Measurements from ENCODE around the gene MAPK8IP1.

The MAPK8IP1 gene

GRCh38 chr11:45909594-45910475, 24.4 kb downstream of the MAPK8IP1 start:
- no peak for DNase-seq

GRCh38 chr11:45910623-45911022, 25.2 kb downstream of the MAPK8IP1 start:
- no peak for DNase-seq

GRCh38 chr11:45913514-45913913, 28.1 kb downstream of the MAPK8IP1 start:
- DNase-seq = no peak

- DNase-seq = no peak
These were observed 28.6 kb downstream of the MAPK8IP1 start for GRCh38 chr11:45913942-45914635.

GRCh38 chr11:45915446-45915845, 30.0 kb downstream of the MAPK8IP1 start:
- DNase-seq = no peak

DNA sequence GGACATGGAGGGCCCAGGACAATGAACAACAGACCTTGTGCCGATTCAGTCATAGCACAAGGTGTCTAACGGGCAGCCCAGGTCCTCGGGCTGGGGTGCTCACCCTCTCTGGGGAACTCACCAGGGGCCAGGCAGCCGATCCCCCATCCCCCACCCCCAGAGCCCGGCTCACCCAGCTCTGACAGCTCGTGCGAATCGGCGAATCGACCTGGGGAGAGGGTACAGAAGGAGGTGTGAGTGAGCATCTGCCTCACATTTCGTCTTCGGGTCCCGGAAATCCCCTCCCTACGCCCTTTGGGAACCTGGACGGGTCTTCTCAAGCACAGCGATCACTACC, 31.8 kb downstream of the MAPK8IP1 start:
- no peak for DNase-seq

DNA sequence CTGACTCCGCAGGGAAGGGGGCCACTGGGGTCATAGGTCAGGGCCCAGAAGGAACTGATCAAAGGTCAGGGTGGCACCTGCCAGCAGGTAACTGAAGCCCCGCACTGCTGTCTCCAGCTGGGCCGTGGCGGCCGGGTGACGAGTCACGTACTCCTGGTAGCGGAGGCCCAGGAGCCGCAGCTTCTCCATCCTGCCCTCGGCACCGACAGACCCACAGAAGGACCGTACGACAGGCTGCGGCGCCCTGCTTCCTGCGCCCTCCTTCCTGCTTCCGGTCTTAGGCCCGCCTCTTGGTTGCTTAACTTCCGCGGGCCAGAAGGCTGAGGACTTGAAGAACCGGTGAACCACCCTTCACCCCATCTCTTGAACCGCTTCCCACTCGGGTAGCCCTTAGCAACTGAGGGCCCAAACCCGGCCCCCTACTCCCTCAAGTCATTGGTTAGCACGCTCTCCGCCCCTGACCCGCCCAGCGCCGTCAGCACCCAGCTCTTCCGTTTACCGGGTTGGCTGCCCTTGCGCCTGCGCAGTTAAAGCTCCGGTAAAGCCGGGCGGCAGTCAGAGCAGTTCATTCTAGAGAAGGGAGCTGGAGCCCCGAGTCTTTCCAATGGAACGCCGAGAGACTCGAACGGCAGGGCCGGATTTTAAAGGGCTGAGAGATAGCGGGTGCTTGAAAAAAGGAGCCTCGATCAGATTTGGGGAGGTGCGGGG, 32.3 kb downstream of the MAPK8IP1 start, which contains the start of gene PEX16:
PEX16 (minus strand) TSS at position 255 of the 708 bp plus-strand sequence; CDS start at position 189, 66 bp downstream.
- peak; percentile 94 for DNase-seq

GRCh38 chr11:45918331-45918941, 33.0 kb downstream of the MAPK8IP1 start:
- DNase-seq = peak; percentile 32

GRCh38 chr11:45918962-45919675, 33.7 kb downstream of the MAPK8IP1 start:
- no peak for DNase-seq

DNA sequence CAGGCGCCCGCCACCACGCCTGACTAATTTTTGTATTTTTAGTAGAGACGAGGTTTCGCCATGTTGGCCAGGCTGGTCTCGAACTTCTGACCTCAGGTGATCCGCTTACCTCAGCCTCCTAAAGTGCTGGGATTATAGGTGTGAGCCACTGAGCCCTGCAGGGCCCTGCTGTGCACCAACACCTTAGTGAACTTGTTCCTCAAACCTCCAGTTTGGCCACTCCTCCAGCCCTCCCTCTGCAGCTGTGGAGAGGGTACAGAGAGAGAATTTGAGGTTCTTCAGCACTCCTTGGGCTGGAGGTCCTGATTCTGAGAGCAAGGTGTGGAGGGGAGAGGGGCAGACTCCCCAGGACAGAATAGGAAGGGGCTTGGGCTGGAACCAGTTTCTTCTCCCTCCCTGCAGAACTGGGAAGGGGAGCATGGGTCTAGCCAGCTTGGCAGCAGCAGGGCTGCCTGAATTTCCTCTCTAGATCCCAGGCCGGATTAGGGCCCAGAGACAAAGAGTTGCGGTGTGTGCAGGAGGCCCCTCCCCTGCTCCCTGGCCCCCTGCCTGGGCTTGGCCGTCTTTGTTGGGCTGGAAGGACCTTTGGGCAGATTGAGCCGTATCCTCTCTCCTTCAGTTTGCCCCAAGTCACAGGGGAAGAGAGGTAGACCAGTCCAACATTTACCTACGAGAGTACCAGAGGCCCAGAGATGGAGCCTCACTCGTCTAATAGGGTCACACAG, 34.5 kb downstream of the MAPK8IP1 start:
- DNase-seq = no peak

DNA sequence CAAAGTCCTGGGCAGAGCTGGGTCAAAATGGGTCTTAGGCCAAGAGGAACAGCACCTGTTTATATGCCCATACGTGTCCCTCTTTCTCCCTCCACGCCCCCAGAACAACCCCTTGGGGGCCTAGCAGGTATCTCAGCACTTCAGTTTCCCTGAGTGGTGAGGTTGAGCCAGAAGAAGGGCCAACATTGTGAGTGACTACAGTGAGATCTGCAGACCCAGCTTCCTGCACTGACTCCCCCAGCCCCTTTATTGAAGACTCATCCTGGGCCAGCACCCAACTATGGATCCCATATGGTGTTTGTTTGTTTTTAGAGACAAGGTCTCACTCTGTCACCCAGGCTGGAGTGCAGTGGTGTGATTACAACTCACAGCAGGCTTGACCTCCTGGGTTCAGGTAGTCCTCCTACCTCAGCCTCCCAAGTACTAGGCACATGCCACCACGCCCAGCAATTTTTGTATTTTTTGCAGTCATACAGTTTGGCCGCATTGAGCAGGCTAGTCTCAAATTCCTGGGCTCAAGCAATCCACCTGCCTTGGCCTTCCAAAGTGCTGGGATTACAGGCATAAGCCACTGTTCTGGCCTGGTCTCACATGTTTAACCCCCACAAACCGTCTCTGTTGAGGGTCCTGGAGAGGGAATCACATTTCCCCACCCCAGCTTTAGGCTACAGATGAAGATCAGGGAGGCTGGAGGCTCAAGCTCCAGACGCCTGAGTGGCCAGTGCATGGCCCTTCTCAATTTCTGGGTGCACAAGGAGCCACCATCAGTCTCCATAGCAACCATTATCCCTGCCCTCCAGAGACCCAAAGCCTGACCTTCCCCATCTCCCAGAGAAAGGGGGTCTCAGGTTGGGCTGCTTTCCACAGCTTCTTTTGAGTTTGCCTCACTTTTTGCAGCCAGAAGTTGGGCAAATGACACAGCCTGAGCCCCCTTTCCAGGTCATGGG, 35.4 kb downstream of the MAPK8IP1 start:
- DNase-seq = no peak

- DNase-seq = no peak
These were observed 36.3 kb downstream of the MAPK8IP1 start for GRCh38 chr11:45921561-45922424.

DNA sequence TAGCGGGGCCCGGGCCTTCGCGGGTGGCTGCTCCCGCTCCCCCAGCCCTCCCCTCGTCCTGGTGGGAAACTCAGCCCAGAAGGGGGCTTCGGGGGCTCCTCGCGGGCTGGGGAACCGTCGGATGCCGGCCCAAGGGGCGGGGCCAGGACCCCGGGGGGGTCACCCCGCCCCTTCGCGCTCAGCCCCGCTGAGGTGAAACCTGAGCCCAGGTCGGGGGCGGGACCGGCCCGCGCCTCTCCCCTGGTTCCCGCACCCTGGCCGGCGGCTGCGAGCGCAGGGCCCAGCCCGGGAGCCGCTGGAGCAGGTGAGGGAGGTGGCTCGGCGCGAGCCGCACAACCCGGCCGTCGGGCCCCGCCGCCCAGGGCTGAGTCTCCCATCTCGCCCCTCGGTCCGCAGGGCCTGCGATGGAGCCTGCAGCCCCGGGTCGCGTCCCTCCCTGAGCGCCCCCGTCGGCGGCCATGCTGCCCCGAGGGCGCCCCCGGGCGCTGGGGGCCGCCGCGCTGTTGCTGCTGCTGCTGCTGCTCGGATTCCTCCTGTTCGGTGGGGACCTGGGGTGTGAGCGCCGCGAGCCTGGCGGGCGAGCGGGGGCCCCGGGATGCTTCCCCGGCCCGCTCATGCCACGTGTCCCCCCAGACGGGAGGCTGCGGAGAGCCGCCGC, 37.1 kb downstream of the MAPK8IP1 start, which contains the start of gene LARGE2:
LARGE2 (plus strand) TSS at position 232 of the 658 bp plus-strand sequence; CDS start at position 459, 227 bp downstream.
- DNase-seq = no peak

DNA sequence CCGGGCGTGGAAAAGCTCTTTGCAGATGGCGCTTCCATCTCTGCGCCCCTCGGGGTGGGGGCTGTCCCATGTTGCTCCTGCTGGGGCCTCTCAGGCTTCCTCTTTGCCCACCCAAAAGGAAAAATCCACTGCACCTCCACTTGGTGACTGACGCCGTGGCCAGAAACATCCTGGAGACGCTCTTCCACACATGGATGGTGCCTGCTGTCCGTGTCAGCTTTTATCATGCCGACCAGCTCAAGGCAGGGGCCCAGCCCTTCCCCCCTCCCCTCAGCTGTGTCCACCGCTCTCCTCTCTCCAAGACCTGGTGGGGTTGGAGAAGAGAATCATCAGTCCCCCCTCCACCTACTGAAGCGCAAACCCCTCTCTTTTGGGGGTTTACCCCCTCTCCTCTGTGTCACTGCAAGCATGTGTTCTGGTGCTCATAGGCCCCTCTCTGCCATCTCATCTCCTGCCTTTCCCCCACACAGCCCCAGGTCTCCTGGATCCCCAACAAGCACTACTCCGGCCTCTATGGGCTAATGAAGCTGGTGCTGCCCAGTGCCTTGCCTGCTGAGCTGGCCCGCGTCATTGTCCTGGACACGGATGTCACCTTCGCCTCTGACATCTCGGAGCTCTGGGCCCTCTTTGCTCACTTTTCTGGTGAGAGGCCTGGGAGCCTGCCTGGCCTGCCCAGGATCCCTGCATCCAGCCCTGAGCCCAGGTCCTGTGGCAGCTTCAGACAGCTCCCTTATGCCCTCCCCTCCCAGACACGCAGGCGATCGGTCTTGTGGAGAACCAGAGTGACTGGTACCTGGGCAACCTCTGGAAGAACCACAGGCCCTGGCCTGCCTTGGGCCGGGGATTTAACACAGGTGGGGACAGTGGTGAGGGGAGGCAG, 38.8 kb downstream of the MAPK8IP1 start:
- no peak for DNase-seq

DNA sequence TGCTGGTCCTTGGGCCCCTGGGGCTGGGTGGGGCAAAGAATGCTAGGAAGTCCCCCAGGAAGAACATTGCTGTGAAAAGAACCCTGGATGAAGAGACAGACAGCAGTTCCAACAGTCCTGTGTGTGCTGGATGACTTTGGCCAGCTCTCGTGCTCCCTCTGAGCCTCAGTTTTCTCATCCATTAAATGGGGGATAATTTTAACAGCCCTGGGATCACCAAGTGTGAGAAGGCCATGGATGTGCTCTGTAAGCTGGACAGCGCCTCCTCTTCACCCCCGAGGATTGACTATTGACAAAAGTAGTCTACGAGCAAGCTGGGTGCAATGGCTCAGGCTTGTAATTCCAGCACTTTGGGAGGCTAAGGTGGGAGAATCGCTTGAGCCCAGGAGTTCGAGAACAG, 39.5 kb downstream of the MAPK8IP1 start:
- DNase-seq = no peak

DNA sequence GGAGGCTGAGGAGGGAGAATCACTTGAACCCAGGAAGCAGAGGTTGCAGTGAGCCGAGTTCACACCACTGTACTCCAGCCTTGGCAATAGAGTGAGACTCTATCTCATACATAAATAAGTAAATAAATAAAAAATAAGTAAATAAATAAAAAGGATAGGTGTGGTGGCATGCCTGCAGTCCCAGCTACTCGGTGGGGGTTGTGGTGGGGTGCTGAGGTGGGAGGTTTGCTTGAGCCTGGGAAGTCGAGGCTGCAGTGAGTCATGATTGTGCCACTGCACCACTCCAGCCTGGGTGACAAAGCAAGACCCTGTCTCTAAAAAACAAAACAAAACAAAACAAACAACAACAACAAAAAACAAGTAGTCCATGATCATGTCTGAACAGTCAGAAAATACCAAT, 40.1 kb downstream of the MAPK8IP1 start:
- DNase-seq = no peak

DNA sequence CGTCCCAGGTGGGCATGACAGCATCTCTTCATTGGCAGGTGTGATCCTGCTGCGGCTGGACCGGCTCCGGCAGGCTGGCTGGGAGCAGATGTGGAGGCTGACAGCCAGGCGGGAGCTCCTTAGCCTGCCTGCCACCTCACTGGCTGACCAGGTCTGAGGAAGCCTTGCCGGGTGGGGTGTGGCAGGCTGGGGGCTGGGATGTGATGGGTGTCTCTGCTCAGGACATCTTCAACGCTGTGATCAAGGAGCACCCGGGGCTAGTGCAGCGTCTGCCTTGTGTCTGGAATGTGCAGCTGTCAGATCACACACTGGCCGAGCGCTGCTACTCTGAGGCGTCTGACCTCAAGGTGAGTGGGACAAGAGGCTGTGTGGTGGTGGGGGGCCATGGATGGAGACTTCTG, 40.5 kb downstream of the MAPK8IP1 start:
- no peak for DNase-seq

Measured in activated CD4-positive, alpha-beta T cell treated with anti-CD3 and anti-CD28 coated beads for 1 hour (primary cell).